ENCODE data around the gene CMTM4. TPM values are rescaled to one million over a fixed set of nuclear protein-coding genes. Genes with fewer than 3 reads are reported as not detected.

Gene CMTM4
- total and polyA plus RNA-seq, 2 experiments from 2014 or later, result 14.1 to 77.0 TPM

- DNase-seq (ENCODE audit: low spot score), result no peak
- H3K27me3 ChIP-seq (ENCODE audit: insufficient read depth), result peaks cover 29% of the 10 kb centered on the region
- Mint-ChIP-seq H3K4me1 (peaks cover 8% of the 10 kb centered on the region; the same call in 2 of the 3 replicates), H3K36me3 (ENCODE audit: low read depth) (no peaks in the 10 kb centered on the region), H3K27me3 (ENCODE audit: insufficient read depth, low read depth, poor library complexity) (peaks cover 22% of the 10 kb centered on the region), H3K4me3 (no peak overlapping the region), H3K27ac (no peak overlapping the region), H3K9me3 (no peaks in the 10 kb centered on the region)
- H3K9me2 ChIP-seq (ENCODE audit: insufficient read depth), result no peaks in the 10 kb centered on the region
- H3K36me3 ChIP-seq (ENCODE audit: insufficient read depth), result no peaks in the 10 kb centered on the region
- 0 out of 2 replicates have a peak, but pooled peaks cover 8% of the 10 kb centered on the region for H3K4me1 ChIP-seq (ENCODE audit: insufficient read depth)
- no peaks in the 10 kb centered on the region for H4K20me1 ChIP-seq (replicated peaks; ENCODE audit: insufficient read depth)
- no peak overlapping the region for H3K27ac ChIP-seq (ENCODE audit: low read depth)
- no peak for TF ChIP-seq EZH2phosphoT487 (IDR thresholded peaks at IDR 0.05; ENCODE audit: unreplicated experiment)
- no peak for TF ChIP-seq EZH2 (IDR thresholded peaks at IDR 0.05; ENCODE audit: low read depth, unreplicated experiment)
- no peak for TF ChIP-seq ZNF462 (CRISPR knock-in tag; IDR thresholded peaks at IDR 0.05)
- no peak for TF ChIP-seq ZNF331 (CRISPR knock-in tag; IDR thresholded peaks at IDR 0.05; ENCODE audit: low read depth)
- no peak for TF ChIP-seq CREB1 (CRISPR knock-in tag; IDR thresholded peaks at IDR 0.05; ENCODE audit: low read depth)
- no peak for TF ChIP-seq ETS1 (IDR thresholded peaks at IDR 0.05)
- no peak for TF ChIP-seq POLR2AphosphoS5 (IDR thresholded peaks at IDR 0.05; ENCODE audit: low read depth)
- TF ChIP-seq STAT1 (IDR thresholded peaks at IDR 0.05; ENCODE audit: unreplicated experiment), result no peak
- no peak for TF ChIP-seq REST (IDR thresholded peaks at IDR 0.05; ENCODE audit: unreplicated experiment)
- TF ChIP-seq CTCF (conservative IDR thresholded peaks at IDR 0.05; ENCODE audit: low read depth in 2 of 2), result no peak
- TF ChIP-seq NANOG (IDR thresholded peaks at IDR 0.05; ENCODE audit: borderline replicate concordance), result no peak
- TF ChIP-seq ZNF114 (CRISPR knock-in tag; IDR thresholded peaks at IDR 0.05), result no peak
- TF ChIP-seq JUNB (IDR thresholded peaks at IDR 0.05; ENCODE audit: unreplicated experiment), result no peak
- no peak overlapping the region for H3K4me3 ChIP-seq
- H3K79me2 ChIP-seq (replicated peaks; ENCODE audit: insufficient read depth), result no peaks in the 10 kb centered on the region
- ATAC-seq, result no peak
- no peak overlapping the region for H3K4me2 ChIP-seq
- H2AFZ ChIP-seq, result no peak overlapping the region
- H3F3A ChIP-seq (replicated peaks; ENCODE audit: low read depth), result no peaks in the 10 kb centered on the region
Observed at GRCh38 chr16:66574081-66574480, 122.5 kb downstream of the CMTM4 start.

All from GM23338 (cell line).